SK-N-SH (cell line): Measurements from ENCODE around the gene CELA3A.
"Not testable (repeated sequence)": the region's sequence is repeated elsewhere in the genome, so short reads cannot be mapped to it uniquely, and the experiment has no call there.

Experiments used
- CTCF ChIP-seq: fragments of 200-600 bp; sonication (generic); IDR thresholded peaks from 2 replicates; pipeline ENCODE4 v1.6.1; 2017; ENCODE audit warnings: antibody characterized with exemption, mild to moderate bottlenecking, moderate library complexity
- EZH2phosphoT487 ChIP-seq: fragments of 200-600 bp; sonication (generic); IDR thresholded peaks from 2 replicates; pipeline ENCODE4 v1.6.1; 2017; ENCODE audit warnings: low read depth, mixed run types, mild to moderate bottlenecking, antibody characterized with exemption, moderate library complexity, borderline replicate concordance
- NRF1 ChIP-seq: IDR thresholded peaks from 2 replicates; pipeline ENCODE4 v1.6.1; 2012; ENCODE audit warnings: low read depth, mild to moderate bottlenecking, low read length
- POLR2AphosphoS5 ChIP-seq: IDR thresholded peaks from 2 replicates; pipeline ENCODE4 v1.6.1; 2012; ENCODE audit warnings: low read depth, low read length
- RAD21 ChIP-seq: IDR thresholded peaks from 2 replicates; pipeline ENCODE4 v1.6.1; 2012; ENCODE audit warnings: mild to moderate bottlenecking, low read length
- TAF1 ChIP-seq: IDR thresholded peaks from 2 replicates; pipeline ENCODE4 v1.6.1; 2012; ENCODE audit warnings: low read depth, mild to moderate bottlenecking, low read length, moderate library complexity, borderline replicate concordance

GRCh38 chr1:21983539-21983938 lies 17.9 kb upstream of the CELA3A start:
- not testable (repeated sequence) for TF ChIP-seq RAD21, CTCF, EZH2phosphoT487, POLR2AphosphoS5, TAF1, NRF1
